ENCODE data around the gene CHFR.
"Not testable (repeated sequence)": the region's sequence is repeated elsewhere in the genome, so short reads cannot be mapped to it uniquely, and the experiment has no call there.

Gene CHFR

DNA sequence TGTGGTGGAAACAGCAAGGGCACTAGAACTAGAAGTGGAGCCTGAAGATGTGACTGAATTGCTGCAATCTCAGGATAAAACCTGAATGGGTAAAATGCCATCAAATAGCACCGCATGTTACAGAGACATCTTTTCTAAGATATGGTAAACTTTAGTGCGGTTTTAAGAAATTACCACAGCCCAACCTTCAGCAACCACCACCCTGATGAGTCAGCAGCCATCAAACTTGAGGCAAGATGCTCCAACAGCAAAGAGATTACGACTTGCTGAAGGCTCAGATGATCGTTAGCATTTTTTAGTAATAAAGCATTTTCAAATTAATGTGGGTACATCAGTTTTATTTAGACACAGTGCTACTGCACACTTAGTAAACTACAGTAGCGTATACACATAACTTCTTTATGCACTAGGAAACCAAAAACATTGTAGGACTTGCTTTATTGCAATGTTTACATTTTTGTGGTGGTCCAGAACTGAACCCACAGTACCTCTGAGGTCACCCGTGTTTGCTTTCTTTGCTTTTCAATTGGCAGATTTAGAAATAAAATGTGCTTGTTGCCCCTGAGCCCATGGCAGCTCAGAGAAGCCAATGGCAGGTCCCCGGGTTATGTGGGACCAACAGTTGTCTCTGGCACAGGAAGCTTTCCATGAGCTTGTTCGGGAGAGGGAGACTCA is 74.6 kb downstream of the CHFR start:
- DNase-seq (ENCODE audit: low spot score) = no peak

DNA sequence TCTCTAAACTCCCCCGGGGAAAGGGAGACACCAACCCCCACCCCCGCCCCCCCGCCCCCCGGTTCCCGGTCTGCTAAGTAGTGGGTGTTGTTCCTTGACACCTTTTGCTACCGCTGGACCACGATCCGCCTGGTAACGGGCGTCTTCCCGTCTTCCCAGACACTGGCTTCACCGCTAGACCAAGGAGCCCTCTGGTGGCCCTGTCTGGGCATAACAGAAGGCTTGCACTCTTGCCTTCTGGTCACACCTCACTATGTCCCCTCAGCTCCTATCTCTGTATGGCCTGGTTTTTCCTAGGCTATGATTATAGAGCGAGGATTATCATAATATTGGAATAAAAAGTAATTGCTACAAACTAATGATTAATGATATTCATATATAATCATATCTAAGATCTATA is 78.0 kb downstream of the CHFR start:
- TF ChIP-seq, protein P1, sequence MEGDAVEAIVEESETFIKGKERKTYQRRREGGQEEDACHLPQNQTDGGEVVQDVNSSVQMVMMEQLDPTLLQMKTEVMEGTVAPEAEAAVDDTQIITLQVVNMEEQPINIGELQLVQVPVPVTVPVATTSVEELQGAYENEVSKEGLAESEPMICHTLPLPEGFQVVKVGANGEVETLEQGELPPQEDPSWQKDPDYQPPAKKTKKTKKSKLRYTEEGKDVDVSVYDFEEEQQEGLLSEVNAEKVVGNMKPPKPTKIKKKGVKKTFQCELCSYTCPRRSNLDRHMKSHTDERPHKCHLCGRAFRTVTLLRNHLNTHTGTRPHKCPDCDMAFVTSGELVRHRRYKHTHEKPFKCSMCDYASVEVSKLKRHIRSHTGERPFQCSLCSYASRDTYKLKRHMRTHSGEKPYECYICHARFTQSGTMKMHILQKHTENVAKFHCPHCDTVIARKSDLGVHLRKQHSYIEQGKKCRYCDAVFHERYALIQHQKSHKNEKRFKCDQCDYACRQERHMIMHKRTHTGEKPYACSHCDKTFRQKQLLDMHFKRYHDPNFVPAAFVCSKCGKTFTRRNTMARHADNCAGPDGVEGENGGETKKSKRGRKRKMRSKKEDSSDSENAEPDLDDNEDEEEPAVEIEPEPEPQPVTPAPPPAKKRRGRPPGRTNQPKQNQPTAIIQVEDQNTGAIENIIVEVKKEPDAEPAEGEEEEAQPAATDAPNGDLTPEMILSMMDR (IDR thresholded peaks at IDR 0.05; ENCODE audit: extremely low read depth, missing control alignments) = peak; percentile 33
- DNase-seq (ENCODE audit: low spot score) = not testable (repeated sequence)

More for the DNA sequence above, 74.6 kb downstream of the CHFR start:
- TF ChIP-seq, protein P1 (IDR thresholded peaks at IDR 0.05; ENCODE audit: extremely low read depth, missing control alignments) = no peak

DNA sequence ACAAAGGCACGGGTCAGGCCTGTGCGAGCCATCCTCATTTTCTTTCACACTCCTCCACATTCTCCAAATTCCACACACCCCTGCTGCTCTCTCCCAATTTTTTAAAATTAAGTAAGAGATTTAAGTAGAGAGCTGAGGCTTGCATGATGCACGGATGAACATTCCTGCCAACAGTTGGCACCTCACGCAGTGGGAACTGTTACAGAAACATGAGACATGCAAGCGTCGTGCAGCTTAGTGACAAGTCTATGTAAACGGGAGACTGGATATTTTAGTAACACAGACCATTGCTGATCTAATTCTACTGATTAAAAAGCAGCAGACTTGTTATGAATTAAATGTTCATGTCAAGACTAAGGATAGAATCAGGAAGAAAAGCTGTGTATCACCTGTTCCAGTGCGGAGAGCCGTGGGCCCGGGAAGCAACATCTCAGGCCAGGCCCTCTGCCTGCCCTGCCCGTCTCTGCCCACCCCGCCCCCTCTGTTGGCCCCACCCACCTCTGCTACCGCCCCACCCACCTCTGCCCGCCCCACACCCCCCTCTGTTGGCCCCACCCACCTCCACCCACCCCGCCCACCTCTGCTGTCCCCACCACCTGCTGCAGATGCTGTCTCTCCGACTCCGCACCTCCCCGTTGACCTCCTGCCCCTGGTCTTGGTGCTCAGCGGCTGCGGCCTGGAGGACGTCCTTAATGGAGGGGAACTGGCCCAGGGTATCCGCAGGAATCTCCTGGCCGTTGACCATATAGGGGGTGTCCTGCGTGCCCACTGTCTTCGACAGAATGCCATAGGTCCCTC is 79.9 kb downstream of the CHFR start:
- peak; percentile 21 for DNase-seq (ENCODE audit: low spot score)
- TF ChIP-seq, protein P1 (IDR thresholded peaks at IDR 0.05; ENCODE audit: extremely low read depth, missing control alignments) = no peak

DNA sequence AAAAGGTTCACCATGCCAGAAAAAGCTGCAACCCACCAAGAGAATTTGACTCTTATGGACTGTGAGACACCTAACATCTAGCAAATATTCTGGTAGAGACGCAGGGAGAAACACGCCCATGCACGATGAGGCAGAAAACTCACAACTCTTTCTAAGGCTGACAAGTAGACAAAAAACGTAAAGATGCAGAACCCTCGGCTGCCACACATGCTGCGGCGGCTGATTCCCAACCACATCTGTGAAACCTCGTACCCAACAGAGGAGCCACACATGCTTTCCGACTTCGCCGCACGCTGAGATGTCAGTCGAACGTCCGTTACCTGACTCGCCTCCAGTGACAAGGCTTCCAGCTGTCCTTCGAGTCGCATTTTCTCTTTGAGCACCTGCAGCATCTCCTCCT is 80.5 kb downstream of the CHFR start:
- TF ChIP-seq, protein P1 (IDR thresholded peaks at IDR 0.05; ENCODE audit: extremely low read depth, missing control alignments) = no peak
- DNase-seq (ENCODE audit: low spot score) = no peak

DNA sequence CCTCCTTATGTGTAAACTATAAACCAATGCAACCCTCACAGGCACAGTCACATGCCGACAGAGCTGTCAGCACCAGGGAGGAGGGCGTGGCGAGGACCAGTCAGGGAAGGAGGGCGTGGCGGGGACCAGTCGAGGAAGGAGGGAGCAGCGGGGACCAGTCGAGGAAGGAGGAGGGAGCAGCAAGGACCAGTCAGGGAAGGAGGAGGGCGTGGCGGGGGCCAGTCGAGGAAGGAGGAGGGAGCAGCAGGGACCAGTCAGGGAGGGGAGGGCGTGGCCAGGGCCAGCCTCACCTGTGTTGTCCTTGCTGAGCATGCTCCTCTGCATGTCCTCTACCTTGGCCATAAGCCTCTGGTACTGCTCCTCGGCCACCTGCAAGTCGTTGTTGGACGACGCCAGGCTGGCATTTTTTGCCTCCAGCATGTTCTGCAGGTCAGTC is 83.0 kb downstream of the CHFR start:
- TF ChIP-seq, protein P1 (IDR thresholded peaks at IDR 0.05; ENCODE audit: extremely low read depth, missing control alignments) = no peak
- DNase-seq (ENCODE audit: low spot score) = no peak

DNA sequence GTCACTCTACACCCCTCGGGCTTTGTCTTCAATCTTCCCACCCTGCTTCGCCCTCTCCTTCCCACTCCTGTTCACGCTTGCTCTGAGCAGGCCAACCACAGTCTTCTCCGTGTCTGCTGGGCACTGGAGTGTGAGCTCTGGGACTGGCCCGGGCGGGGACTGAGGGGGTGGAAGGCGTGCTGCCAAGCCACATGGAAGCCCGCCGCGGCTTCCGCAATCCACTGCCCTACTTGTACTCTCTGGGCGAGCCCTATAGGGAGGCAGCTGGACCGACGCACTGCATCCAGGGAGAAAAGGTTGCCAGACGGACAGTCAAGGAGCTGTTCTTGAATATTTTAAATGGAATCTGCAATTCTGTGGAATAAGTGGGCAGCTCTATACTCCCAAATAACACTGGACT is 83.5 kb downstream of the CHFR start:
- peak; percentile 20 for DNase-seq (ENCODE audit: low spot score)
- TF ChIP-seq, protein P1 (IDR thresholded peaks at IDR 0.05; ENCODE audit: extremely low read depth, missing control alignments) = no peak

DNA sequence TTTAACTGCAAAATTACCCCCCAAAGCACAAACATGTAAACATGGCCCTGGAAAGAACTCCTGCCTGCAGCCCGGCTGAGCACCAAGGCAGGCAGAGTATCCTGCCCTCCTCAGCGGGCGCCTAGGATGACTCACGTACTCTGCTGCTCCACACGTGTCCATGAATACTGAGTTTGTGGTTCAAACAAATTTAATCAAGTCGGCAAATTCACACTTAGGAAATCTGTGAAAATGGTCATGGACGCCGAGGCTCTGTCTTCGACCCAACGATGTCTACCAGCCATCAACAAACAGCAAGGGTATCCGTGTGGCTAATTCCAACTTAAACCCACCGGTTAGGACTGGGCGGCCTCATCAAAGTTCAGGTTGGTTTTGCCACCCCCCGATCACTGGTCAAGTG is 84.3 kb downstream of the CHFR start:
- DNase-seq (ENCODE audit: low spot score) = no peak
- TF ChIP-seq, protein P1 (IDR thresholded peaks at IDR 0.05; ENCODE audit: extremely low read depth, missing control alignments) = no peak

Data from GM20000 (cell line).